ENCODE results near the gene COL18A1. TPM values are rescaled to one million over a fixed set of nuclear protein-coding genes. Genes with fewer than 3 reads are reported as not detected.
"Not testable (repeated sequence)": the region's sequence is repeated elsewhere in the genome, so short reads cannot be mapped to it uniquely, and the experiment has no call there.

The COL18A1 gene
- total RNA-seq, 1 donor from 2014 or later, result 9.2 TPM

DNA sequence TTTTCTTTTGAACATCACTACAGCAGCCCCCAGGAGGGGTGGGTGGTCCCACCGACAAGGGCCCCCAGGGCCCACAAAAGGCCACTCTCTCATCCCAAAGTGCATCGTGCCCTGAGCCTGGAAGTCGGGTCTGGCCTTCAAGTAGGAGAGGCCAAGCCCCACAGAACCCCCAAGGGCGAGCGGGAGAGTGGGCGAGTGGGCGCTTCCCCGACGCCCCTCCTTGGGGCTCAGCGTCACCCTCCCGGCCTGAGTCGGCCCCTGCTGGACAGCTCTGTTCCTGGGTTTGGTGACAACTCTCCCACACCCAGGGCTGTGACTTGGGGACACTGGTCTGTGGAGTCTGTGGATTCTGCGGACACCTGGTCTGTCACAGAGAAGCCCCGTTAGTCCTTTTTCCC is 42.2 kb upstream of the COL18A1 start:
- H3K27me3 ChIP-seq (ENCODE audit: control insufficient read depth, insufficient read depth, low read length), result no peaks in the 10 kb centered on the region
- no peak for DNase-seq (ENCODE audit: low read depth)
- no peak overlapping the region for H3K4me3 ChIP-seq (ENCODE audit: low read depth, low read length)
- TF ChIP-seq CTCF (IDR thresholded peaks at IDR 0.05; ENCODE audit: insufficient read depth, low read length, severe bottlenecking), result no peak
- no peak for FAIRE-seq
- H3K36me3 ChIP-seq (ENCODE audit: control insufficient read depth, insufficient read depth, low read length), result no peaks in the 10 kb centered on the region

GRCh38 chr21:45363272-45363671 is 41.7 kb upstream of the COL18A1 start:
- FAIRE-seq; H3K36me3 ChIP-seq (ENCODE audit: control insufficient read depth, insufficient read depth, low read length); DNase-seq (ENCODE audit: low read depth); H3K27me3 ChIP-seq (ENCODE audit: control insufficient read depth, insufficient read depth, low read length); H3K4me3 ChIP-seq (ENCODE audit: low read depth, low read length): not testable (repeated sequence)

GRCh38 chr21:45363921-45364467 is 41.0 kb upstream of the COL18A1 start:
- no peaks in the 10 kb centered on the region for H3K36me3 ChIP-seq (ENCODE audit: control insufficient read depth, insufficient read depth, low read length)
- no peak overlapping the region for H3K4me3 ChIP-seq (ENCODE audit: low read depth, low read length)
- TF ChIP-seq CTCF (IDR thresholded peaks at IDR 0.05; ENCODE audit: insufficient read depth, low read length, severe bottlenecking), result no peak
- H3K27me3 ChIP-seq (ENCODE audit: control insufficient read depth, insufficient read depth, low read length), result no peaks in the 10 kb centered on the region
- FAIRE-seq (peak; percentile 73), DNase-seq (ENCODE audit: low read depth) (peak; percentile 88)

GRCh38 chr21:45364468-45365185 is 40.3 kb upstream of the COL18A1 start:
- no peaks in the 10 kb centered on the region for H3K27me3 ChIP-seq (ENCODE audit: control insufficient read depth, insufficient read depth, low read length)
- FAIRE-seq (no peak), DNase-seq (ENCODE audit: low read depth) (no peak)
- H3K36me3 ChIP-seq (ENCODE audit: control insufficient read depth, insufficient read depth, low read length), result no peaks in the 10 kb centered on the region
- H3K4me3 ChIP-seq (ENCODE audit: low read depth, low read length), result no peak overlapping the region
- TF ChIP-seq CTCF (IDR thresholded peaks at IDR 0.05; ENCODE audit: insufficient read depth, low read length, severe bottlenecking), result no peak

GRCh38 chr21:45365186-45365607 is 39.8 kb upstream of the COL18A1 start:
- DNase-seq (ENCODE audit: low read depth), result no peak
- FAIRE-seq, result no peak
- Histone ChIP-seq H3K4me3 (ENCODE audit: low read depth, low read length) (no peak overlapping the region), H3K36me3 (ENCODE audit: control insufficient read depth, insufficient read depth, low read length) (no peaks in the 10 kb centered on the region), H3K27me3 (ENCODE audit: control insufficient read depth, insufficient read depth, low read length) (no peaks in the 10 kb centered on the region)
- no peak for TF ChIP-seq CTCF (IDR thresholded peaks at IDR 0.05; ENCODE audit: insufficient read depth, low read length, severe bottlenecking)

DNA sequence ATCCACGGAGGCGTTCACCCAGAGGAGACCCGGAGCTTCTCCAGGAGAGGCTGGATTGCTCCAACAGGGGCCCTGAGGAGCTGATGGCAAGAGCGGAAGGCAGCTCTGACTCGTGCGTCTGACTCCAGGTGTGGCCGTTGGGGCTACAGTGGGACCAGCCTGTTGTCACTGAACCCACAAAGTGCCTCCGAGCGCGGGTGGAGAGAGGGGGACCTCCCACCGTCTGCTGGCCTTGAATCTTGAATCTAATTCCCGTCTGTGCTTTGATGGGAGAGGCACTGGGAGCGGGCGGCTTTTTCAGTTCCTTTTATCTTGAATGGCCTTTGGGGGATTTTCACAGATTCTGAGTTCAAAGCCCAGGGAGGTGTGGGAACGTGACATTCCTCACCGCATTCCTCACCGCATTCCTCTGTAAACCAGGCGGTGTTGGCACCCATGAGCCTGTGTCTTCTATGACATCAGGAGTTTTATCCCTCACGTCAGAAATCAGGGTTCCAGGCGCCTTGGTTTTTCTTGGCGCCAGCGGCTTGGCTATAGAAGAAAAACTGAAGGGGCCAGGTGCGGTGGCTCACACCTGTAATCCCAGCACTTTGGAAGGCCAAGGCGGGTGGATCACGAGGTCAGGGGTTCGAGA is 39.2 kb upstream of the COL18A1 start:
- Histone ChIP-seq H3K27me3 (ENCODE audit: control insufficient read depth, insufficient read depth, low read length) (no peaks in the 10 kb centered on the region), H3K36me3 (ENCODE audit: control insufficient read depth, insufficient read depth, low read length) (no peaks in the 10 kb centered on the region), H3K4me3 (ENCODE audit: low read depth, low read length) (no peak overlapping the region)
- no peak for TF ChIP-seq CTCF (IDR thresholded peaks at IDR 0.05; ENCODE audit: insufficient read depth, low read length, severe bottlenecking)
- DNase-seq (ENCODE audit: low read depth) (no peak), FAIRE-seq (no peak)

Measured in bronchial epithelial cell (primary cell).